NCI-H69 (cell line): Measurements from ENCODE around the gene GNG2.
A peak's percentile ranks its signal among the peaks of the same experiment; 100 is the strongest.

Source experiments
- DNase-seq: peaks from one replicate; lab custom pipeline; 2025; lab: John Stamatoyannopoulos, UW

Gene GNG2

DNA sequence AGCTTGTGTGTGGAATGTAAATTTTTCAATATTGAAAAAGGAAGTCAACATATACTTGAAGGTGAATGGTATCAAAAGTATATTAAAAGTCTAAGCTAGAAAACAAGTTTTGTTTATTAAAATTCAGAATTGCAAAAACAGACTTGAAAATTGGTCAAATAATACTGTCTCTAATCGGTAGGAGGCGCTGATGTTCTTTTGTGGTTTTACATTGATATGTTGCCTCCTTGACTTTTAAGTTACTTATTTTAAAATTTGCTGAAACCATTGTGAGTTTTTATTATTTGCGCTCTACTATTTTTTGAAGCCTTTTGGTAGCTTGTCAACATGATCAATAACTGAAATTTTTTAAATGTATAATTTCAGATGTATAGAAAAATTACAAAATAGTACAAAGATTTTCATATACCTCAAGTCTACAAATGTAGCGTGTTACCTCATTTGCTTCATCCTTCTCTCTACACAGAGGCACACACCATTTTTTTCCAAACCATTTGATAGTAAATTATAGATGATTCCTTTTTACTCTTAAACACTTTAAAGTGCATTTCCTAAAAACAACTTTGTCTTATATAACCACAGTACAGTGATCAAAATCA, 135.8 kb downstream of the GNG2 start:
- peak; percentile 32 for DNase-seq

DNA sequence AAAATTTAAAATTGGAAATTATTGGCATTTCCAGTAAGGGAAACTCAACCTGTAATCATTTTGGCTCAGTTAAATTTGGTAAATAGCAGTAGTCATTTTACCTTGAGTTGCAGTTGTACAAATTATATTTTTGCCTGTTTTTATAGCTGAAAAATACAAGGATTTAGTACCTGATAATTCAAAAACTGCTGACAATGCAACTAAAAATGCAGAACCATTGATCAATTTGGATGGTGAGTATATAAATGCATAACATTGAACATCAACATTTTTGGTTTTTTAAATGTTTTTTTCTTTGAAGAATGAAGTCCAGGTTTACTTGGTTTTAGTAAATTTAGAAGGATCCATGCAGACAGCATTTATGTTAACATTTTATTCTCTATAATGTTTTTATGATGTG, 137.9 kb downstream of the GNG2 start:
- no peak for DNase-seq

DNA sequence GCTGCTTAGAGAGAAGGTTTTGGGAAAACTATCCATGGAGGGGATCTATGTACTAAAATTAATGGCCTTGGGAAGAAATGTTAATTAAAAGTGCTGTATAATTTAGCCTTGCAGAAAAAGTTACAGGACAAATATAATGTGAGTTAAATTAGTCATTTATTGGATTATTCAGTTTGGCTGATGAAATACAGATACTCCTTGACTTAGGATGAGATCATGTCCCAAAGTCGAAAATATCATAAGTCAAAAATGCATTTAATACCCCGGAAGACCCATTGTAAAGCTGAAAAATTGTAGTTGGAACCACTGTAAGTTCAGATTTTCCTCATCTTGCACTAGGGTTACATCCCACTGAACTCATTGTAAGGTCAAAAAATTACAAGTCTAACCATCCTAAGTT, 138.7 kb downstream of the GNG2 start:
- no peak for DNase-seq

DNA sequence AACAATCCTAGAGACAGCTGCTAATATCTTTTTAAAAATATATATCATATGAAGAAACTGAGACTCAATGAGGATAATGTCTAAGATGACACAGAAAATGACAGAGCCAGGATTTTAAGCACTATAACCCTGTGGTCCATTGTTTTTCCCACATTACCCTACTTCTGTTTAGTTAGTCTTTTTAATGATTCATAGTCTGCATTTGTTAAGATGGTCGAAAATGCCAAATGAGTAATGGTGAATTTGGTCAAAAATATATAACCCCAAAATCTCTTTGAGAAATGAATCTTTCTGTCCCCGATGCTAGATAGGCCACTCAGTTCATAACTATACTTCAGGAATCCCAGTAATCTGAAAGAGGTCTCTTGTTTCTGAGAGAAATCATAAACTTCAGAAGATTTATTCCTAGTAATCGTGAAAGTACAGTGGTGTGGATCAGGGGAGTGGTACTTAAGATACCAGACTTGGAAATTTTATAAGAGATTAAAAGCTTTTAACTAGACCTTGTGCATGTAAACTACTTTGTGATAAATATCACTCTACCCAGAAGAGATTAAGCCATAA, 139.7 kb downstream of the GNG2 start:
- no peak for DNase-seq

DNA sequence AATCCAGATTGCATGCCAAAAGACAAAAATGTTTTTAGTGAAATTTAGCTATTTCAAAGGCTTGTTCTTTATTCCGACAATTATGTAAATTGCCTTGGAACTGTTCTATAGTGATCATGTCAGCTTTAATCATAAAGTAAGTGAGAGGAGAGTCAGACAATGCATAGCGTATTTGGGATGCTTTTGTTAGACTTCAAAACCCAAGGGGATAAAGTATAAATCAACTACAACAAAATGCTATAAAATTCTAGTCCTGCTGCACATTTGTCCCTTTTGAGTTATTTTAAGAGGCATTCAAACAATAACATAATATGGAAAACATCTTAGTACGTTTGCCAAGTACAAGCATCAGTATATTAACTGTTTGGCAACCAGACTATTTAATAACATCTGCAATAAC, 140.3 kb downstream of the GNG2 start:
- no peak for DNase-seq

DNA sequence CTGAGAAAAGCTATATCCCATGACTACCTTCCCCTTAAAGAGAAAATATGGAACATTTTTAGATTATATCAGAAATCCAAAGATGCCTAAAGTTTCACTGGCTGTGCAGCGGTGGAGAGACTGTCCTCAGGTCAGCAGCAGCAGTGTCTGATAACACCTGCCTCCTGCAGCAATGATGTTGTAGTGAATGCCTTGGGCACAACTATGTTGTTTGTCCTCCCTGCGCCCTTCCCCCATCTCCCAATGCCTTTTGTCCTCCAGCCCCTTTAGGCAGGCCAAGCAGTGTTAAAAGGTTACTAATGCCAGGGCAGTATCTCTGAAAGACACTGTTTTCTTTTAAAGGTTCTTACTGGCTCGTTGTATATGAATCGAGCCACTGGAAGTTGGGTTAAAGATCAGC, 142.1 kb downstream of the GNG2 start:
- DNase-seq = no peak

DNA sequence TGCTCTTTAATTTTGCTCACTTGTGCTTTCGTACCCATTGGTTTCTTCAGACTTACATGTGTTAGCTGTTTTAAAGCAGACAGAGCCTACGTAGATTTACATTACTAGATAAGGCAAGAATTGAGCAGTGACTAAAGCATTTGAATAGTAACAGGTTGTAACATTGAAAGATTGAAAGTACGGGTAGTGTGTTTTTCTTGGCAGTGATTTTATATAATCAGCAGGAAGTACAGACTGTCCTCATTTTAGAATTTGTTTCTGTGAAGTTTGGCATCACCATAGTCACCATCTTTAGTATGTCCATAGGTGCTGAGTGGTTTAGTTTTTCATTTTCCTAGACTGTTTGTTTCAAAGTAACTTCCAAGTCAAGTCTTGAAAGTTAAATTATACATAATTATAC, 142.9 kb downstream of the GNG2 start:
- DNase-seq = no peak

DNA sequence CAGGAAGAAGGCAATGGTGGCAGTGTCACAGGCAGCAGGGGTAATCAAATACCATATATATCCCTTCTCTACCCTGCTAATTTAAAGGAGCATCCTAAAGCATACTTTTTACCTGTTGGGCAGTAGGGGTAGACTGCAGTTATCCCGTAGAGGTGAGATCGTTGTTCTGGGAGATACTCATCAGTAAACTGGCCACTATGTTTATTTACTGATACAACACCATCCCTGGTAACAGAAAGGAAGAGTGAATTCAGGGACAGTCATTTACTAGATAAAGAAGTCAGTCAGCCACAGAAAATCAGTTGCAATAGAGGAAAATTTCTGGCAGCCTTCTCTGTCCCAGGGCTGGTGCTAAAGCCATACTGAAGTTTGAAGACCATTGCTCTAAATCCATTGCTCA, 145.2 kb downstream of the GNG2 start:
- DNase-seq = no peak

DNA sequence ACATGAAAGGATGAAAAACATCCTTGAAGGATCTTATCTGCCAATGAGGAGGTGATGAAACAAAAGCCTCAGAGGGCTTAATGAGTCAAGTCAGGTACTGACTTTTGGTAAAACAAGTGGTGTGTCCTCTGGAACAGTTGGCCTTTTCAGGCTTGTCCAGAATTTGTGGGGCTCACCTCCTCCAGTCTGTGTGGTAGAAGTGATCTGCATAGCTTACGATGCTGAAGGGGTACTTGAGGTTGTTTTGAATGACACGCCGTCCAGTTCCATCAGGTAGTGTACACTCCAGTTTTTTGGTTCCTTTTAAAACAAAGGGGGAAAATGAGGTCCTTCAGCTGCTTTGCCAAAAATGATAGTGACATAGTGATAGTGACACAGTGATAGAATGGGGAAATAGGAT, 145.9 kb downstream of the GNG2 start:
- no peak for DNase-seq

DNA sequence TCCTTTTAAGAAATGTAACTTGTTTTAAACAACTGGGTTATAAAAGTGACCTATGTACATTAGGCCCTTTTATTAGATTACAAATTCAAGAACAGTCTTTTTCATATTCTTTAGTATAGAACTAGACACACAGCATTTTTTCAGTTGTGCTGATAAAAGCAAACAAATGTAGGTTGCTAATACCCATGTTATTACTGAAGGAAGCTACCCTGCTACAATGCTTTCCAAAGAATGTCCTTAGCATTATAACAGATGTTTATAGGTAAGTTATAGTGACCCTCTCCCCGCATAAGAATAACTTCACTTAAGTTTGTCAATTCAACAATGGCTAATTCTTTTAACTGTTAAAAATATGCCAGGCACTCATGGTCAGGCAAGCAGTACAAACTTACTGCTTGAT, 146.8 kb downstream of the GNG2 start:
- DNase-seq = no peak

DNA sequence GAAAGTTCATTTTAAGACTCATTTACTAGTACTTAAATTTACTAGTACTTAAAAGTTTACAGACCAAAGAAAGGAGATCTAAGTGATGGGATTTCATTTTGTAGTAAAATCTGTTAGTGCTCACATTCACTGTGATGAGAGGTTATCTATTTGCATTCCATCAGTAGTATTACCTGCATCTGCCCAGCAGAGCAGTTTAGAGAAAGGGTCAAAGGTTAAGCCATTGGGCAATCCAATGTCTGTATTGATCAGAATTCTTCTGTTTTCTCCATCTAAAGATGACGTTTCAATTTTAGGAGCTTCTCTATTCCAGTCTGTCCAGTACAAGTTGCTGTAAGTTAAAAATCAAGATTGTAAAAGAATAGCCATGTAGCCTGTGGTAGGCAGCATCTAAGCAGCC, 147.2 kb downstream of the GNG2 start:
- DNase-seq = no peak

DNA sequence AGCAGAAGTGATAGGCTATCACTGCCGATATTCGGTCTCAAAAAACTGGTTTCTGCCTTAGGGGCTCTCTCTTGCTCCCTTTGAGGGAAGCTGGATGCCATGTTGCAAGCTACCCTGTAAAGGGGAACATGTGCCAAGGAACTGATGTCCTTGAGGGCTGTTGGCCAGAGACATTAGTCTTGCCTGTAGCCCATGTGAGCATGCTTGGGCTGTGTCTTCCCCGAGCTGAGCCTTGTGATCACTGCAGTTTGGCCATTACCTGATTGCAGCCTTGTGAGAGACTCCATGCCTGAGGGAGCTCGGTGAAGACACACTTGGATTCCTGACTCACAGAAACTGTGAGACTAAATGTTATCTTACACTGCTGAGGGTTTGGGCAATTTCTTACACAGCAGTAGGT, 147.7 kb downstream of the GNG2 start:
- DNase-seq = no peak

DNA sequence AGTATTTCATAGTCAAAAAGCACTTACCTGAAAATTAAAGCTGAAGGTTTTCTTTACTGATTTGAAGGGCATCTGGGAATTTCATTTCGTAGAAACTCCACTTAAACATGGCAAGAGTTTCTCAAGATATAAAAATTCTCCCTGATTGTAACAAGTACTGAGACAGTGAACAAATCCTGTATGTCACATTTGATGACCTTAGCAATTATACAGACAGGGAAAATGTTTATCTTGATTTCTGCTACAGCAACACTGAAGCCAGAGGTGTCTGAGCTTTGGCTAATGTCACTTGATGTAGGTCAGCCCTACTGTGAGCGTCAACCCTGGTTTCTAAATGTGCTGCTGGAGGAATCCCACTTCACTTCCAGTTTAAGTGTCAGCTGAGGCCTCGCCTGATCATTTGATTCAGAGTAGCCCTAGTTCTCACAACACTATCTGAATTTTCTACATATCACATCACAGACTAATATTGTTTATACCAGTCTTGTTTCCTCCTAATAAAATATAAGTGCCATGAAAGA, 149.8 kb downstream of the GNG2 start:
- no peak for DNase-seq

DNA sequence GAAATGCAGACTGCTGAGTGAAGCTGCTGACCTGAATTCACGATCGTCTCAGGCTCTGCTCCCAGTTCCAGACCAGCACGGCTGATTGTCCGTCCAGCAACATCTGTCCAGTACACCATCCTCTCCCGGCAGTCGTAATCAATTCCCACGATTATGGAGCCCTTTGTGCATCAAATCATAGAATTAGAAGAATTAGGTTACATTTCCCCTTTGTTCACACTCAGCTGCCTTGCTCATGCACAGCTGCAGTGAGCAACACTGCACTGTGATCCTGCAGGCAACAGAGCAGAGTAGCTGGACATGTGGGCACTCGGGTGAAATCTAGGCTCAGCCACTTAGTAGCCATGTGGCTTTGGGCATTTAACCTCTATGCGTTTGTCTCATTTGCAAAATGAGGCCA, 151.1 kb downstream of the GNG2 start:
- no peak for DNase-seq

DNA sequence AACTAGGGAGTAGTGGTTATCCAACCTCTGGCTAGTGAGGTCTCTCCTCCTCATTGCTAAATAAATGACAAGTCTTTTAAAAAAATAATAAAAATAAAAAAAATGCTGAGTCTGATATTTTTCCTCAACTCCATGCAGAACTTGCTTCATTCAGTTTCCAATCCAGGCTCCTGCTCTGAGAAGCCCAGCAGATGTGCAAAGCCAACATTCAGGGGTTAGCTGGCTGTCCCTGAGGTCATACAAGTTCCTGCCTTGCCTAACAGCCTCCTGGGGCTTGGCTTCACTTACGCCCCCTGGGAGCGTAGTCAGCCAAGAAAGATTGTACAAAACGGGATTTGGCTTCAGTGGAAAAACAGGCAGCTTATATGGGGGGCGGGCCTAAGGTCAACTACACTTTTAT, 152.2 kb downstream of the GNG2 start:
- peak; percentile 29 for DNase-seq

DNA sequence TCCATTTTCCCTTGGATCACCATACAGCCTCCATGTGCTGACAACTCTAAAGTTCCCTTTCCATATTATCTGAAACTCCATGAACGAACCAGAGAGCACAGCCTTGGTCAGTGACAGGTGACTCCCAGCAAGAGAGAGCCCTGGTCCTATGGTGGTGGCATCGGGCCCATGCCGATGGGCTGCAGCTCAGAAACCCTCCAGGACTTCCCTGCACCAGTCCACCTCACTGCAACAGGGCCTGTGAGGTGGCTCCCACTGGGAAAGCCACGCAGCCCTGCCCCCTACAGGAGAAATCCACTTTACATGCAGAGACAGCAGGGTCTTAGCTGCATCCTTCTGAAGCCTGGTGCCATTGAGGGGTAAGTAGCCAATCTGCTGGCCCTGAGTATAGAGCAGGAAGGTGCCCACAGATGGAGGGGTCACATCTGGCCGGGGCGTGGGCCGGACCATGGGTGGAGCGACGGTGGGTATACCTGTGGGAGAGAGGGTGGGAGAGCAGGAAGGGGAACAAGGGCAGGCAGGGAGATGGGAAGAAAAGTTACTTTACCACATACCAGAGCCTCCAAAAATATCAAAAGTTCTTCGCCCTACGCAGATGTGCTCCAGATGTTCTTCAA, 153.7 kb downstream of the GNG2 start:
- peak; percentile 59 for DNase-seq

DNA sequence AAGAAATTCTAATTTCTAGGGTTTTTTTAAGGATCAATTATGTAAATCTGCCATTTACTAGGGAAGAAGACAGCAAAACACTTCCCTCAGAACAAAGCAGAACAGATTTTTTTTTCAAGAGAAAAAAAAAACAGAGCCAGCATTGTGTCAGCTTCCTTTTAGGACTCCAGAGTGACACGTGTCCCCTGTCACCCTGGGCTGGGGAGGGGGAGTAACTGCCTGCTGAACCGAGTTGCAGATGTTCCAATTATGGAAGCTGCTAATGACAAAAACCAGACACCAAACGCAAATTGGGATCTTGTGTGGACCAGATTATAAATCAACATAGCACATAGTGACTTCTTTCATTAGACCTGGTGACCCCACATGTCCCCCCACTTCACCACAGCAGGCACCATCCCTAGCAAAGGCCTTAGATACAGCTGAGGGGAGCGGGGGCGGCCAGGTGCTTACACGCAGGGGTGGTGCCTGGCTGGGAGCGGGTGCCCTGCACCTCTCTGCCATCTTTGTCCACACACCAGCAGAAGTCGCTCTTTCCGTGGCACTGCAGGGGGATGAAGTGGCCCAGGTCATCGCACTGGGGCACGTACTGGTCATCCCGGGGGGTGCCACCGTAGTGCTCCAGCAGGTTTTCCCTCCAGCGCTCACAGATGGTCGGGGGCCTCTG, 154.3 kb downstream of the GNG2 start:
- no peak for DNase-seq

DNA sequence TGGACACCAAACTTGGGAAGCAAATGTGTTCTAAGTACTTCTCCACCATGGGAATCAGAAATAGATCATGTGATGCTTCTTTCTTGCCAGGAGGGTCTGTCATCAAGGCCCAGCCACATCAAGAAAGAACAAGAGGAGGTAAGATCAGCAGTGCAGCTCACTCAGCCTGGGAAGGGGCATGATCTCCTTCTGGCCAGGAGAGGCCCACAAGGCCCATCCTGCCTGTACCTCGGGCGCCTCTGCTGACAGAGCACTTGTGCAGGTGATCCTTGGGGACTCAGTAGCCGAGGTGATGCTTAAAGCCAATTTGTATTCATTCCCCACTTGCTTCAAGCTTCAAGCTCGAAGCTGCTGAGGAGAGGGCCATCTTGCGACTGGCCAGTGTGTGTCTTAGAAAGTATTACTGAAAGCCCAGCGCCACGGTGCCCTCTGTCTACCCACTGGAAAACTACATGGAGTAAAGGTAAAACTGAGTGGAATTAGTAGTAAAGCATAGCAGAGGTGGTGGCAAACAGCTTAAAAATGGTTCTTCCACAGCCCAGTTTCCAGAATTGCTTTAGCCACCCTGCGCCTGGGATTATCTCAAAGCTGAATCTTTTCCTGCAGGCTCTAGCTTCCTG, 155.1 kb downstream of the GNG2 start:
- DNase-seq = peak; percentile 40

DNA sequence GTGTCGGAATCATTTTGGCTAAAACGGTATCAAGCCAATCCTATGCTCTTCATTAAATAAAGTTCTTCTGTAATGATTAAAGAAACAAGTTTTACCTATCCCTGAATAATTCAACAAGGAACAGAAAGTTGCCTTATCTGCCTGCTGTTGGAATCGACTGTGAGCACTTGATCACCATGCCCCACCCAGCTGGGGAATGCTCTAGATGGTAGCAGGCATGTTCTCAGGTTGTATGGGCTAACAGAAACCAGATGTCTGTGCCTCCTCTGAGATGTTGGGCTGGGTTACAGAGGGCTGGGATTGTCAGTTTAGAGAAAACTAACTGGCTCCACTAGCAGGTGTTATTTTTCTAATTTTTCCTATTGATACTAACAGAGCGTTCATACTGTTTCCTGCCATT, 157.8 kb downstream of the GNG2 start:
- DNase-seq = no peak

DNA sequence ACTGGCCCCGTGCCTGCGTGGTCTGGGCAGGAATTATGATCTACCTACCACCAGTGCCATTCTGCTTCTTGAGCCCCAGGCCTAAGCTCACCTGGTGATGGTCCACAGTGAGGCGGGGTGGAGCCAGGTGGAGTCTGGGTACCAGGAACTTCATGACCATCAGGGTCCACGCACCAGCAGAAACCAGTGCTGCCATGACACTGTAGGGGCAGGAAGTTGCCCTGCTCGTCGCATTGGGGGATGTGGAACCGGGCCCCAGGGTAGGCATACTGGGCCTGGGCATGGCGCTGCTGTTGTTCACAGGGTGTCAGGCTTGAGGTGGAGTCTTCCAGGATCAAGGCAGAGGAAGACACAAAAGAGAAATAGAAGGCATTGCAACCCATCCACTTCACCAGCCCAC, 158.6 kb downstream of the GNG2 start:
- no peak for DNase-seq
